ES-I3 (cell line): Measurements from ENCODE around the gene C8B.

Experiments
- H3K36me3 ChIP-seq: 2 replicates; pipeline ENCODE4 v1.6.1; 2013; ENCODE audit warnings: mild to moderate bottlenecking, low read length, control low read depth, moderate library complexity; ENCODE audit not compliant: insufficient read depth
- H3K4me1 ChIP-seq: 2 replicates; pipeline ENCODE4 v1.6.1; 2013; ENCODE audit warnings: mild to moderate bottlenecking, control low read depth, low read length; ENCODE audit not compliant: insufficient read depth
- H3K9ac ChIP-seq: 2 replicates; pipeline ENCODE4 v1.6.1; 2013; ENCODE audit warnings: low read depth, mild to moderate bottlenecking, low read length, moderate library complexity
- H3K9me3 ChIP-seq: 2 replicates; pipeline ENCODE4 v1.6.1; 2013; ENCODE audit warnings: mild to moderate bottlenecking, low read length, moderate library complexity; ENCODE audit not compliant: control insufficient read depth, insufficient read depth

The C8B gene

DNA sequence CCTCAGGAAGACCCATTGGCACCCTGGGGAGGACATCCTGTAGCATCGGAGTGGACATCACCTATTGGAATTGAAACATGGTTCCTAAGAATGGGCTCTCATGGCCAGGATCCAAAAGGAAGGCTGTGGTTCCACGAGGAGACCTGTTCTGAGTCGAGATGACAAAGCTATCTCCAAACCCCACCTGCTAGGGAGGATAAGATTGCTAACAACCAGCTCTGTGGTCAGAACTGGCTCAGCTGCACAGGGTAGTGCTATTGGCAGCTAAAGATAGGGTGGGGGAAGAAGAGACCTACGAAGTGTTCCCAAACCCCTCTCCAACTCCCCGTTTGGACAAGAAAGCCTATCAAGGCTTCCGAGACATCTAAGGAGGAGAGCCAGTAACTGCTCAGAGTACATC lies 17.7 kb upstream of the C8B start:
- Histone ChIP-seq H3K36me3 (no peaks in the 10 kb centered on the region), H3K4me1 (no peaks in the 10 kb centered on the region), H3K9me3 (no peaks in the 10 kb centered on the region), H3K9ac (no peak overlapping the region)

DNA sequence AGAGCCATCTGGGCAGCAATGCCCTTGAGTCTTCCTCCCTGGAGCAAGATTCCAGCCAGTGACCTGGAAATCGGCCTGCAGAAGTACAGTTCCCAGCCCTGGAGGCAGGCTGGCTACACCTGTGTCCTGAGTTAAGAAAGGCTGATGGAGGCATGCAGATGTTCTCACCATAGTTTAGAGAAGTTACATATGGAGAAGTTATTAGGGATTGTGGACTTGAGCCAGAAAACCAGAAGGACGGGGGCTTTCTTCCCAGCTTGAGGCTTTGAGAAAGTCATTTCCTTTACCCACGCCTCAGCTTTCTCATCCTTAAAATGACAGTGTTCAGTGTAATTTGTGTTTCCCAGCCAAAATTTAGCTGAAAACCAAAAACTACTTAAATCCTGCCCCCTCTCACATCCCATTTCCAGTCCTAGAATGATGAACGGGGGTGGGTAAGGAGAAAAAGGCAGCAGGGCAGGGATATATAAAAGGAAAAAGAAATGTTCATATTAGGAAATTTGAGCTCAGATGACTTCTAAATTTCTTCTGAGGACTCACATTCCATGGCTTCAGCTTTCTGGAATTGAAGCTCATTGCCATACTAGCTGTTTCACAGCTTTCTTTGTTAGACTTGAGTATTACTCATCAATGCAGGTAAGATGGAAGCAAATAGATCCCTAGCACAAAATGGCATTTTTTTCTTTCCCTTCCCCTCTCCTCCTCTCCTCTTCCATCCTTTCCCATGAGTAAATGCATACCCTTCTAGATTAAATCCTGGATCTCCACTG lies 14.4 kb upstream of the C8B start:
- Histone ChIP-seq H3K4me1 (no peaks in the 10 kb centered on the region), H3K9me3 (no peaks in the 10 kb centered on the region), H3K36me3 (no peaks in the 10 kb centered on the region), H3K9ac (no peak overlapping the region)

DNA sequence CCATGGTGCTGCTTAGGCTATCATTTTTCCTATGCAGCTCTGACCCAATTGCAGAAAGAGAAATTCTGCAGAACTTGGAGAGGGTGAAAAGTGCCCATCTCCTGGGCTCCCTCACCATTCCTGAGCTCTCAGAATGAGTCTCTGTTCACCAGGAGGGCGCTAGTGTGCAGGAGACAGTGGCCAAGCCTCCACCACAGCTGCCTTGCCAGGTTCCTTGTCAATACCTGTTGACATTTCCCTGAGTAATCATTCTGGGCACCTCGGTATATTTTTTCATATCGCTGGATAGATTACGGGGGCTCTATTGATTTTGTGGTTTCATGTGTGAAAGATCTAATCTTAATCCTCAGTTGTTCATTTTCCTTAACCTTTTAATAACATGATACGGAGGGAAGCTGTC lies 13.0 kb upstream of the C8B start:
- H3K9ac ChIP-seq = no peak overlapping the region
- H3K4me1 ChIP-seq = no peaks in the 10 kb centered on the region
- H3K9me3 ChIP-seq = no peaks in the 10 kb centered on the region
- no peaks in the 10 kb centered on the region for H3K36me3 ChIP-seq

DNA sequence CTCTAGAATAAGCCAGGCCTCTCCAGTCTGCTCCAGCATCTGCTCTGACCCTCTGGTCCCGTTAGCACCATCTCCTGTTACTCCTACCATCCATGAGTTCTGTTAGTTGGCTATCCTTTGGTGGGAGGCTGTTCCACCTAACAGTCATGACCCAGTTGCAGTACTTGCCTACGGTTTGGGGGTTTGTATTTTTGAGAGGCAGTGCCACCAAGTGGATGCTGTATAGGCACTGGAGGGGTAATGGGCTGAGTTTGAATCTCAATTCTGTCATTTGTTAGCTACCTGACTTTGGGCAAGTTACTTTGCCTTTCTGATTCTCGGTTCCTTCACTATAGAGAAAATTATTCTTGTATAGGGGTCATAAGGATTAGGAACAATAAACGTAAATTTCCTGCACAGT lies 12.1 kb upstream of the C8B start:
- Histone ChIP-seq H3K4me1 (no peaks in the 10 kb centered on the region), H3K36me3 (no peaks in the 10 kb centered on the region), H3K9me3 (no peaks in the 10 kb centered on the region), H3K9ac (no peak overlapping the region)

DNA sequence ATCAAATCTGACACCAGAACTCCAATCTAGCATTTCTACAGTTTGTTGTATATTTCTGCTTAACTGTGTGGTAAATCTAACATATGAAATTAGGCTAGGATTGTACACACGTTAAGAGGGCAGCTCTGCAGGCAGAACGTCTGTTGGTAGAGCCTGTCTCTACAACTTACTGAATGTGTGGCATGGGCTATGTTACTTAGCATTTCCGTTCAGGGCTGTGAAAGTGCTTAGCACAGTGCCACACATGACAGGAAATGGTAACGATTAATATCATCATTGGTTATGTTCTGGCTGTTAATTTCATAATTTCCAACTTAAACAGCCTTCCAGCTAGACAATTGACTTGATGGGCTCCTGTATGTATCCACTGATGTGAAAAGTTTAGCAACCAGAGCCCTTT lies 9.6 kb upstream of the C8B start:
- Histone ChIP-seq H3K9ac (no peak overlapping the region), H3K9me3 (no peaks in the 10 kb centered on the region), H3K4me1 (no peaks in the 10 kb centered on the region), H3K36me3 (no peaks in the 10 kb centered on the region)

DNA sequence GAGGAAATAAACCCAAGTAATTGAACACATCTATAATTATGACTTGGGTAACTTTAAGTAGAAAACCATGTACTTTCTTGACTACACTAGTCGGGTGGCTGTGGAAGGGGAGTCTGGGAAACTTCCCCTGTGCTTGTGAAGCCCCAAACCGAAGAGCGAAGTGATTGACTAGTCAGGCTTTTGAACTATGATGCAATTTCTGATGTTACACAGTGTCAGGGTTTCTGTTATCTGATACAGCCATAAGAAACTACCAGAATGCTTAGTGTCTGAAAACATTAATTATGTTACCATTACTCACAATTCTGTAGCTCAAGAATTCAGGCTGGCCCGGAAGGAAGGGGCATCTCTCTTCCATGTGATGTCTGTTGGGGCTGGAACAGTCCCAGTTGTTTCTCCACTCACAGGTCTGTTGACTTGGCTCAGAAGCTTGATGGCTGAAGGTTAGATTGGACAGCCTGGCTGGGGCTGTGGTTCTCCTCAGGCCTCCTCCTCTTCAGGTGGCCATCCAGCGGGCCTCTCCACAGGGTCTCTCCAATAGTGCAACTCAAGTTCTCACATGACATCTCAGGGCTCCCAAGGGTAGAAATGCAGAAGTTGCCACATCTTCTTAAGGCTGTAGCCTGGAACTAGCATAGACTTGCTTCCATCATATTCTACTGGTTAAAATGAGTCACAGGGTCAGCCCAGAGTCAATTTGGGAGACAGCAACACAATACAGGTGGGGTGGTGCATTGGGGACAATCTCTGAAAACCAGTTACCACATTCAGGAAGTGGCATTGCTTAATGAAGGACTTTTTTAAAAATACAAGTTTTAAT lies 8.3 kb upstream of the C8B start:
- H3K9ac ChIP-seq = no peak overlapping the region
- H3K4me1 ChIP-seq = no peaks in the 10 kb centered on the region
- H3K9me3 ChIP-seq = no peaks in the 10 kb centered on the region
- no peaks in the 10 kb centered on the region for H3K36me3 ChIP-seq

DNA sequence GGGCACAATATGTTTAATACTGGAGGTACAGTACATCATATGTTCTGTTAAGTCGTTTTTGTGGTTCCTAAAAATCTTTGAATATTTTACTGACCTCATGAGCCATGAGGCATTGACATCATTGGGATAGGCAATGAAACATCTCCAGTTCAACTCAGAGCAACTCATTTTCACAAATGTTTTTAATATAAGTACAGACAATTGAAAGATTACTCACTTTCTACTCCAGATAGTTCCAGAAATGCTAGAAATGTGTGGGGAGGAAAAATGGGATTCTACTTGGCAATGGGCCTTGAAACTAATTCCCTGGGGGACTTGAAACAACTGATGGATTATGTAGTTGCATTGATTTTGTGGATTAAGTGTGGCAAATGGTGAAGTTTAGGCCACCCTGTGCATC lies 7.2 kb upstream of the C8B start:
- no peaks in the 10 kb centered on the region for H3K4me1 ChIP-seq
- no peak overlapping the region for H3K9ac ChIP-seq
- H3K36me3 ChIP-seq = no peaks in the 10 kb centered on the region

DNA sequence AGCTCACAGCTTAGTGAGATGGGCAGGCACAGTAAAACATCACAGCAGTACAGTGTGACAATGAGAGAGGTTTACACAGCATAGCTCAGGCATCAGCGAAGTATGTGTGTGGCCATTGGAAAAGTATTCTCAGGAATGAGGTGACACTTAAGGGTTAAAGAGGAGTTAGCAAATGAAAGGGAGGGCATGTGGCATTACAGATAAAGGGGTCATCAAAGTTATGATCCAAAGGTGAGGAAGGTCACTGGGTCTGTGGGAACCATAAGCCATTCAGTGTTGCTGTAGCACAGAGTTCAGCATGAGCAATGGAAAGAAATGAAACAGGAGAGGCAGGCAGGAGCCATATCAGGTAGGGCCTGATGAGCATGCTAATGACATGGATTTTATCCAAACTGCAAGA lies 4.5 kb upstream of the C8B start:
- Histone ChIP-seq H3K9me3 (no peaks in the 10 kb centered on the region), H3K9ac (no peak overlapping the region), H3K4me1 (no peaks in the 10 kb centered on the region), H3K36me3 (no peaks in the 10 kb centered on the region)

More for the DNA sequence above, 7.2 kb upstream of the C8B start:
- no peaks in the 10 kb centered on the region for H3K9me3 ChIP-seq

DNA sequence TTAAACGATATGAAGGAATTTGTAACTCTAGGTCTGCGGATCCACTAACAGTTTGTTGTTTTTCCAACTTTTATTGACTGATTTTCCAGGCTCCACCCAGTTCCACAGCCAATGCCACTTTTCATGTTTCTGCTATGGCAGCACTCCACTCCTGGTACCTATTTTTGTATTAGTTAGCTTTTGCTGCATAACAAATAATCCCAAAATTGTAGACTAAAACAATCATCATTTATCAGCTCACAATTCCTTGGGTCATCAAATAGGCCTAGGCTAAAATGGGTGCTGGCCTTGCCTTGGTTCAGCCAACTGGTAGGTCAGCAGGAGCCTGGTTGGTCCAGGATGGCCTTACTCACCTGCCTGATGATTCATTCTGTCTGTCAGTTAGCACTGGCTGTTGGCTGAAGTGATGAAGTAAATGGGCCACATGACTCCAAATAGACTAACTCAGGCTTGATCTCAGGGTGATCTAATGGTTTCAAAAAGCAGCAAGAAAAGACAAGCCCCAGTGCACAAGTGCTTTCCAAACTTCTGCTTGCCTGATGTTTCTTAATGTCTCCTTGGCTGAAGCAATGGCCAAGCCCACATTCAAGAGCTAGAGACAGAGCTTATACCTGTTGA lies 3.2 kb upstream of the C8B start:
- no peaks in the 10 kb centered on the region for H3K4me1 ChIP-seq
- no peaks in the 10 kb centered on the region for H3K9me3 ChIP-seq
- no peaks in the 10 kb centered on the region for H3K36me3 ChIP-seq
- H3K9ac ChIP-seq = no peak overlapping the region

DNA sequence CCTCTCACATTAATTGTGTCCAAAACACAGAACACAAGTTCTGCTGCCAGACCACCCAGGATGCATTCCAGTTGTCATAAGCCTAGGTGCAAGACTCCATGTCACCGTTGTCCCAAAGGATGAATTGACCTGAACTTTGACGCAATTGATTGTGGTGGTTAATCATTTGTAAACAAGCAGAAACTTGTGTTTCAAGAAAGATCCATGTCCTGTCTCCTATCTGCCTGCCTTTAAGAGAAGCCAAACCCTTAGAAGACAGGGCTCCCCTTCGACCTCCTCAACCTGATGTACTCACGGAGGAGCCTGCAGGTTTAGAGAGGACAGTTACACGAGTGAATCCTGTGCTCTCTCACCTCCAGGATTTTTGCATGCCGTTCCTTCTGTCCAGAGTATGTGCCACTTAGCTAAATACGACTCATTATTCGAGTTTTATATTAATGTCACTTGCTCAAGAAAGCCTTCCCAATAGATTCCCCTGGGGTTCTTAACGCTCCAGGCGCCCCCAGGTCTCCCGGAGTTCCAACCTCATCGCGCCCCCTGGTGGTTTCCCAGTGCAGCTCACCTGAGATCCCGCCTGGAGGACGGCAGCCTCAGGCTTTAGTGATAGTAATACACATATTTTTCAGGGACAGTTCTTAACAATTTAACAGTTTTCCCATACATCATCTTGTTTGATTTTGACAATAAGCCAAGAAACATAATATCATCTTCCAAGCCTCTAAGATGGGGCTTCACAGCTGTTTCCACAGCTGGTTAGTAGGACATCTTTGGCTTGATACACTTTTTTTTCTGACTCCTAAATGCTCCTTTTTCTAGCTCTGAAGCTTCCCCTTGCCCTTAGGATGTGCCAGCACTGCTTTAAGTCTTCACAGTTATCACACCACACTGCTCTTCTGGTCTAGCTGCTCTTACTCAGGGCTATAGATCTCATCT lies 2.4 kb upstream of the C8B start:
- Histone ChIP-seq H3K9me3 (no peaks in the 10 kb centered on the region), H3K4me1 (no peaks in the 10 kb centered on the region), H3K9ac (no peak overlapping the region), H3K36me3 (no peaks in the 10 kb centered on the region)

DNA sequence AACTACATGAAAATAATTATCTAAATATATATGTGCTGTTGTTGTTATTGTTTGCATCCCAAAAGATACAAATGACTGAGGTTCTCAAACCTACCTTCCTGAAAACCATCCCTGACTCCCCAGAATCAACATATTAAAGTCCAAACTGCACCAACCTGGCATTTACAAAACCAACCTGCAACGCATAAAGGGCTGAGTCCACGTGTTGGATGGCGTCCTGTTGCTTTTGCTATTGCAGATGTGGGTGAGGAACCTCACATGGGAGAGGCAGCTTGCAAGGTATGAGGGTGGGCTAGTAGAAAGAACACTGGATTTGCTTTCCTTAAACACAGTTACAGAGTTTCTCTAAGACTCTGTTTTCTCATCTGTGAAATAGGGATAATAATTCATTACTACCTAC lies 1.5 kb upstream of the C8B start:
- Histone ChIP-seq H3K4me1 (no peaks in the 10 kb centered on the region), H3K36me3 (no peaks in the 10 kb centered on the region), H3K9me3 (no peaks in the 10 kb centered on the region), H3K9ac (no peak overlapping the region)

DNA sequence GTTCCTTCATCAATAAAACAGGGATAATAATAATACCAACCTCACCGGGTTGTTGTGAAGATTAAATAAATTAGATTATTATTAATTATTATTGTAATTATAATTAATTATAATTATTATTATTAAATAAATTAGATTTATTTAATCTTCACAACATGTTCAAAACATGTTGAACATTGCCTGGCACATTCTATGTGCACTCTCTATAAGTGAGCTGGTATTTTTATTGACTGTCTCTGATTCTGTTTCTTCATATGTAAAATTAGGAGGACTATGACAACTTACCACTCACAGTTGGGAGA lies 834 bp upstream of the C8B start:
- Histone ChIP-seq H3K4me1 (no peaks in the 10 kb centered on the region), H3K9me3 (no peaks in the 10 kb centered on the region), H3K36me3 (no peaks in the 10 kb centered on the region), H3K9ac (no peak overlapping the region)

DNA sequence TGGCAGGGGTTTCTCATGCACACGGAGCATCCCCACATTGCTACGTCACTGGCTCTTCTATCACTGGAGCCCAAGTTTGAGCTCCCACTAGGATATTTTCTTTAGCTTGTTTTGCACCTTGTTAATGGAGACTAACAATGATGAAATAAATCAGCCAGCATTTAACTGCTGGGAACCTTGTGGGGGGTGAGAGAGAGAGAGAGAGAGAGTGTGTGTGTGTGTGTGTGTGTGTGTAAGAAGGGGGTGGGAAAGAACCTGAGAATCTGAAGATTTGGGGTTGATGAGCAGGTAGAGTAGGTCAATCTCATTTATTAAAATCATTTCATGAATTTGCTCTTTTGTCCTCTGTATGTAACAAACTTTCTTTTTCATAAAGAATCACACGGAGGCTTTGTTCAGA lies 624 bp downstream of the C8B start:
- H3K9ac ChIP-seq = no peak overlapping the region
- no peaks in the 10 kb centered on the region for H3K4me1 ChIP-seq
- no peaks in the 10 kb centered on the region for H3K36me3 ChIP-seq
- no peaks in the 10 kb centered on the region for H3K9me3 ChIP-seq

DNA sequence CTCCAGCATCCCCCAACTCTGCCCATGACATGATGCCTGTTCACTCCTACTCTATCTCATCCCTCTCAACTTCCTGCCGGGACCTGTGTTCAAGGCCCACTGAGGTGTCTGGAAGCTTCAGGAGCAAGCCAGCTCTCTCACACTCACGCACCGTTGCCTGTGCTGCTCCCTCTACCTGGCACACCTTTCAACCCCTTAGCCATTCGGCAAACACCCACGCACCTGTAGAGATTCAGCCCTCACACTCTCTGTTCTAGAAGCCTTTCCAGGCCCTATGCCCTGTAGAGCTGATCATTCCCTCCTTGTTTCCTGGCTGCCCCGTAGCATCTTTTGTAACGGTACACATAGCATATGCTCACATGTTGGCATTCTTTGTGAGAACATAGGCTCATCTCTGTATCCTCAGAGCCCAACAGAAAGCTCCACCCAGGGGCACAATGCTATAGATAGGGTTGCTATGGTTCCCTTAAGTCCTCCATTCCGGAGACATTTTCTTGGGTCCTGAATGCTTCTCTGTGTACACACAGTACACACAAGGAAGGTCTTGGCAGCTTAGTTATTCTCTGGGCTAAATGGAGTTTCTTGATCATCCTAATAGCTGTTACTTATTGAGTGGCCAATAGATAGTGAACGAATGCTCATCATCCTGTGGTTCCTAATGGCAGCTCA lies 1.3 kb downstream of the C8B start:
- no peaks in the 10 kb centered on the region for H3K9me3 ChIP-seq
- H3K36me3 ChIP-seq = no peaks in the 10 kb centered on the region
- no peak overlapping the region for H3K9ac ChIP-seq
- no peaks in the 10 kb centered on the region for H3K4me1 ChIP-seq
